Type B pancreatic cell (in vitro differentiated cells): ENCODE measurements around the gene HSPB2. TPM values are rescaled to one million over a fixed set of nuclear protein-coding genes. Genes with fewer than 3 reads are reported as not detected.

Experiments used
- DNase-seq: peaks from one replicate; pipeline ENCODE4 v3.0.0; 2021; ENCODE audit warnings: mixed read lengths; ENCODE audit not compliant: unreplicated experiment; ENCODE audit errors: extremely low spot score
- H3K27ac Mint-ChIP-seq: 2 replicates; pipeline ENCODE4 v1.8.0; 2021; ENCODE audit warnings: mild to moderate bottlenecking, mixed read lengths
- H3K27me3 Mint-ChIP-seq: 2 replicates; pipeline ENCODE4 v1.8.0; 2021; ENCODE audit warnings: mixed read lengths
- H3K36me3 Mint-ChIP-seq: 2 replicates; pipeline ENCODE4 v1.8.0; 2021; ENCODE audit warnings: mixed read lengths
- H3K4me1 Mint-ChIP-seq: one replicate; pipeline ENCODE4 v1.8.0; 2021; ENCODE audit warnings: mixed read lengths; ENCODE audit not compliant: unreplicated experiment
- H3K4me3 Mint-ChIP-seq: 2 replicates; pipeline ENCODE4 v1.8.0; 2021; ENCODE audit warnings: mild to moderate bottlenecking, mixed read lengths
- H3K9me3 Mint-ChIP-seq: 2 replicates; pipeline ENCODE4 v1.8.0; 2021; ENCODE audit warnings: mixed read lengths
- CTCF ChIP-seq: fragments of 200-600 bp; sonication (generic); conservative IDR thresholded peaks from 2 replicates; pipeline ENCODE4 v1.5.0; 2021; ENCODE audit warnings: antibody characterized with exemption, mild to moderate bottlenecking
- total RNA-seq: library from RNA; stranded (reverse); gene quantifications from 2 replicates; pipeline ENCODE4 v1.2.1, GENCODE V29; 2021; ENCODE audit warnings: low replicate concordance

HSPB2 gene
- total RNA-seq, 1 donor from 2014 or later, result not detected

GRCh38 chr11:111886844-111887243 lies 25.7 kb upstream of the HSPB2 start:
- Mint-ChIP-seq H3K9me3 (no peaks in the 10 kb centered on the region), H3K4me1 (no peaks in the 10 kb centered on the region), H3K36me3 (no peaks in the 10 kb centered on the region), H3K27me3 (no peaks in the 10 kb centered on the region), H3K4me3 (no peak overlapping the region), H3K27ac (no peak overlapping the region)
- DNase-seq, result no peak
- TF ChIP-seq CTCF, result no peak

- H3K4me3 Mint-ChIP-seq, result no peak overlapping the region
- no peak for DNase-seq
- no peaks in the 10 kb centered on the region for H3K36me3 Mint-ChIP-seq
- H3K9me3 Mint-ChIP-seq, result peaks cover 3% of the 10 kb centered on the region
- no peaks in the 10 kb centered on the region for H3K27me3 Mint-ChIP-seq
- no peak overlapping the region for H3K27ac Mint-ChIP-seq
- H3K4me1 Mint-ChIP-seq, result peaks cover 6% of the 10 kb centered on the region
- no peak for TF ChIP-seq CTCF
Observed at GRCh38 chr11:111905411-111905810, 7.1 kb upstream of the HSPB2 start.

- no peak overlapping the region for H3K27ac Mint-ChIP-seq
- H3K36me3 Mint-ChIP-seq, result no peaks in the 10 kb centered on the region
- no peak overlapping the region for H3K4me3 Mint-ChIP-seq
- DNase-seq, result no peak
- TF ChIP-seq CTCF, result no peak
- H3K27me3 Mint-ChIP-seq, result peaks cover 4% of the 10 kb centered on the region
- peaks cover 12% of the 10 kb centered on the region for H3K4me1 Mint-ChIP-seq
- H3K9me3 Mint-ChIP-seq, result peaks cover 3% of the 10 kb centered on the region
Observed at GRCh38 chr11:111906680-111907079, 5.9 kb upstream of the HSPB2 start.

- H3K4me3 Mint-ChIP-seq, result no peak overlapping the region
- DNase-seq, result no peak
- H3K4me1 Mint-ChIP-seq, result peaks cover 17% of the 10 kb centered on the region
- no peaks in the 10 kb centered on the region for H3K36me3 Mint-ChIP-seq
- TF ChIP-seq CTCF, result no peak
- peaks cover 4% of the 10 kb centered on the region for H3K27me3 Mint-ChIP-seq
- H3K27ac Mint-ChIP-seq, result no peak overlapping the region
- H3K9me3 Mint-ChIP-seq, result peaks cover 3% of the 10 kb centered on the region
Observed at GRCh38 chr11:111908639-111909305, 3.8 kb upstream of the HSPB2 start.

GRCh38 chr11:111909378-111909777 lies 3.2 kb upstream of the HSPB2 start:
- peaks cover 21% of the 10 kb centered on the region for H3K4me1 Mint-ChIP-seq
- H3K36me3 Mint-ChIP-seq, result no peaks in the 10 kb centered on the region
- H3K9me3 Mint-ChIP-seq, result peaks cover 3% of the 10 kb centered on the region
- no peak for TF ChIP-seq CTCF
- H3K27ac Mint-ChIP-seq, result no peak overlapping the region
- H3K4me3 Mint-ChIP-seq, result no peak overlapping the region
- no peak for DNase-seq
- H3K27me3 Mint-ChIP-seq, result peaks cover 4% of the 10 kb centered on the region
